Testis (tissue), 3 donors: ENCODE data around the gene PDE8B. TPM values are rescaled to one million over a fixed set of nuclear protein-coding genes. Genes with fewer than 3 reads are reported as not detected.

Experiments
- DNase-seq: peaks from one replicate; pipeline ENCODE4 v3.0.0-alpha.2; 2019
- H3K27ac ChIP-seq, 2 donors: fragments of 200-600 bp; sonication (generic); one replicate each; pipeline ENCODE4 v1.5.1; 2019
- H3K27me3 ChIP-seq: fragments of 200-600 bp; sonication (generic); one replicate; pipeline ENCODE4 v1.5.1; 2019
- H3K36me3 ChIP-seq: fragments of 200-600 bp; sonication (generic); one replicate; pipeline ENCODE4 v1.5.1; 2017; ENCODE audit warnings: low read depth; ENCODE audit errors: missing control alignments
- H3K4me1 ChIP-seq: fragments of 200-600 bp; sonication (generic); one replicate; pipeline ENCODE4 v1.5.1; 2019
- H3K4me3 ChIP-seq, 2 donors: fragments of 200-600 bp; sonication (generic); one replicate each; pipeline ENCODE4 v1.5.1; 2017 to 2019
- H3K9me3 ChIP-seq: fragments of 200-600 bp; sonication (generic); one replicate; pipeline ENCODE4 v1.5.1; 2017
- CTCF ChIP-seq, 3 experiments: fragments of 450-650 bp in 2 of 3; fragments of 200-600 bp in 1 of 3; sonication (generic) in 1 of 3; IDR thresholded peaks; one replicate each; pipeline ENCODE4 v1.5.1; 2016 to 2019; ENCODE audit warnings: antibody characterized with exemption in 3 of 3, mild to moderate bottlenecking in 2 of 3, moderate library complexity in 1 of 3
- POLR2A ChIP-seq: fragments of 450-650 bp; IDR thresholded peaks from one replicate; pipeline ENCODE4 v1.6.1; 2017; ENCODE audit warnings: antibody characterized with exemption, mild to moderate bottlenecking, moderate library complexity
- WGBS, 2 donors: methylation state at CpG; one replicate each; pipeline ENCODE4 v1.1.5; 2018; 5-methylcytosine and 5-hydroxymethylcytosine counted together
- intact Hi-C: fragments of 100-400 bp; cut with DNase I; formaldehyde crosslinking; loops from one replicate; pipeline ENCODE4 v1.15.1; 2023; ENCODE audit warnings: low total_unique reads
- polyA plus RNA-seq: library from polyadenylated mRNA; stranded (reverse); fragments of 350-450 nt; fragmentation: Illumina TruSeq; extraction: RNeasy Lipid Tissue Mini Kit (QIAGEN cat#74804); gene quantifications from one replicate; pipeline ENCODE4 v1.2.3, GENCODE V29; 2014; ENCODE audit warnings: low read depth, low replicate concordance; ENCODE audit not compliant: insufficient read depth
- total RNA-seq, 2 donors: library from RNA; depleted of rRNA; stranded (reverse); fragments of >200 nt; gene quantifications; one replicate each; pipeline ENCODE4 v1.2.3, GENCODE V29; 2016

The PDE8B gene
- total and polyA plus RNA-seq, 3 donors from 2014 or later, result 2.0 to 7.2 (median 5.8) TPM

- Histone ChIP-seq H3K36me3 (no peaks in the 10 kb centered on the region), H3K4me3 (peak overlapping the region; percentile 35 to 61), H3K4me1 (peaks cover 4% of the 10 kb centered on the region), H3K9me3 (no peaks in the 10 kb centered on the region), H3K27me3 (no peaks in the 10 kb centered on the region), H3K27ac (no peak overlapping the region)
- TF ChIP-seq POLR2A (no peak), CTCF (IDR thresholded peaks at IDR 0.05) (no peak)
- intact Hi-C loops, result no loop called here
- WGBS, 2 donors, result 3 to 6% methylated on average over 4 to 54 of the region's 69 CpGs
- DNase-seq, result peak; percentile 69
Observed at GRCh38 chr5:77180167-77181081, 30.1 kb upstream of the PDE8B start.

GRCh38 chr5:77181173-77181572 is 29.3 kb upstream of the PDE8B start:
- Histone ChIP-seq H3K4me1 (peaks cover 4% of the 10 kb centered on the region), H3K27ac (no peak overlapping the region), H3K36me3 (no peaks in the 10 kb centered on the region), H3K27me3 (no peaks in the 10 kb centered on the region), H3K9me3 (no peaks in the 10 kb centered on the region), H3K4me3 (peak overlapping the region; percentile 35 to 61)
- intact Hi-C loops, result no loop called here
- no peak for DNase-seq
- TF ChIP-seq CTCF (IDR thresholded peaks at IDR 0.05) (no peak), POLR2A (no peak)
- WGBS, 2 donors, result 9% methylated on average over 15 of the region's 15 CpGs

GRCh38 chr5:77181596-77182304 is 28.7 kb upstream of the PDE8B start:
- no peaks in the 10 kb centered on the region for H3K36me3 ChIP-seq
- peaks cover 4% of the 10 kb centered on the region for H3K4me1 ChIP-seq
- intact Hi-C loops, result no loop called here
- no peak overlapping the region for H3K27ac ChIP-seq
- no peaks in the 10 kb centered on the region for H3K9me3 ChIP-seq
- peak; percentile 27 for DNase-seq
- H3K27me3 ChIP-seq, result no peaks in the 10 kb centered on the region
- TF ChIP-seq POLR2A (no peak), CTCF (IDR thresholded peaks at IDR 0.05) (no peak)
- H3K4me3 ChIP-seq, result peak overlapping the region in 1 of 2 donors; percentile 61
- WGBS, 2 donors, result 28 to 31% methylated on average over 14 to 15 of the region's 15 CpGs

- DNase-seq, result no peak
- no peaks in the 10 kb centered on the region for H3K36me3 ChIP-seq
- no peak for TF ChIP-seq POLR2A
- TF ChIP-seq CTCF (IDR thresholded peaks at IDR 0.05), result no peak
- H3K4me1 ChIP-seq, result peaks cover 4% of the 10 kb centered on the region
- intact Hi-C loops, result no loop called here
- no peak overlapping the region for H3K4me3 ChIP-seq
- no peaks in the 10 kb centered on the region for H3K27me3 ChIP-seq
- H3K9me3 ChIP-seq, result no peaks in the 10 kb centered on the region
- WGBS, 2 donors, result 71 to 91% methylated on average over 1 of the region's 1 CpG
- no peak overlapping the region for H3K27ac ChIP-seq
Observed at GRCh38 chr5:77182367-77182766, 28.1 kb upstream of the PDE8B start.
